Measurements from ENCODE around the gene ZDHHC9. TPM values are rescaled to one million over a fixed set of nuclear protein-coding genes. Genes with fewer than 3 reads are reported as not detected.

Gene ZDHHC9
- polyA plus RNA-seq, 3 donors from 2014 or later = 1.4 to 2.2 (median 1.6) TPM

GRCh38 chrX:129760981-129761380 is 82.7 kb downstream of the ZDHHC9 start:
- H3K9me3 Mint-ChIP-seq = no peaks in the 10 kb centered on the region
- peak overlapping the region in 4 of 6 donors; percentile 36 to 91 (median 81) for H3K27ac Mint-ChIP-seq
- no peak for DNase-seq
- peaks cover 60 to 62% of the 10 kb centered on the region in 2 donors for H3K4me1 Mint-ChIP-seq
- H3K4me3 Mint-ChIP-seq = peak overlapping the region in 1 of 5 donors; percentile 15
- H3K36me3 Mint-ChIP-seq = no peaks in the 10 kb centered on the region
- H3K27me3 Mint-ChIP-seq (ENCODE audit: low read depth in 3 of 3) = peaks cover 0 to 5% (median 4%) of the 10 kb centered on the region in 3 donors

- peak overlapping the region; percentile 63 to 76 (median 72) for H3K4me3 Mint-ChIP-seq
These were observed 83.5 kb downstream of the ZDHHC9 start for GRCh38 chrX:129760155-129760554.

GRCh38 chrX:129759576-129760061 is 84.1 kb downstream of the ZDHHC9 start:
- H3K4me1 Mint-ChIP-seq = peaks cover 73% of the 10 kb centered on the region in 2 donors

More at GRCh38 chrX:129760155-129760554, 83.5 kb downstream of the ZDHHC9 start:
- Mint-ChIP-seq H3K27me3 (ENCODE audit: low read depth in 3 of 3) (peaks cover 0 to 5% (median 4%) of the 10 kb centered on the region in 3 donors), H3K36me3 (no peaks in the 10 kb centered on the region), H3K9me3 (no peaks in the 10 kb centered on the region), H3K27ac (peak overlapping the region; percentile 85 to 94 (median 91)), H3K4me1 (peaks cover 67% of the 10 kb centered on the region in 2 donors)
- no peak for DNase-seq

GRCh38 chrX:129755779-129756650 is 87.7 kb downstream of the ZDHHC9 start:
- Mint-ChIP-seq H3K27me3 (ENCODE audit: low read depth in 3 of 3) (peaks cover 0 to 4% (median 3%) of the 10 kb centered on the region in 3 donors), H3K27ac (peak overlapping the region; percentile 86 to 91 (median 90)), H3K4me1 (peaks cover 80 to 90% of the 10 kb centered on the region in 2 donors), H3K36me3 (no peaks in the 10 kb centered on the region), H3K9me3 (no peaks in the 10 kb centered on the region), H3K4me3 (peak overlapping the region; percentile 75 to 82 (median 77))
- DNase-seq = peak in 2 of 3 donors; percentile 43 to 52

More at GRCh38 chrX:129759576-129760061, 84.1 kb downstream of the ZDHHC9 start:
- peak overlapping the region; percentile 63 to 76 (median 72) for H3K4me3 Mint-ChIP-seq
- H3K27ac Mint-ChIP-seq = peak overlapping the region; percentile 85 to 94 (median 91)
- peaks cover 0 to 5% (median 4%) of the 10 kb centered on the region in 3 donors for H3K27me3 Mint-ChIP-seq (ENCODE audit: low read depth in 3 of 3)
- peak; percentile 70 to 77 (median 76) for DNase-seq
- no peaks in the 10 kb centered on the region for H3K9me3 Mint-ChIP-seq
- no peaks in the 10 kb centered on the region for H3K36me3 Mint-ChIP-seq

- no peaks in the 10 kb centered on the region for H3K9me3 Mint-ChIP-seq
- peaks cover 64 to 77% of the 10 kb centered on the region in 2 donors for H3K4me1 Mint-ChIP-seq
- peak overlapping the region; percentile 66 to 90 (median 78) for H3K27ac Mint-ChIP-seq
- H3K36me3 Mint-ChIP-seq = no peaks in the 10 kb centered on the region
- peak overlapping the region; percentile 25 to 70 (median 48) for H3K4me3 Mint-ChIP-seq
- no peak for DNase-seq
- H3K27me3 Mint-ChIP-seq (ENCODE audit: low read depth in 3 of 3) = peaks cover 0 to 3% (median 0%) of the 10 kb centered on the region in 3 donors
These were observed 89.3 kb downstream of the ZDHHC9 start for GRCh38 chrX:129754056-129755024.

Other genes with a start within 250 kb of the ZDHHC9 start
- gene APLN, start 188.9 kb downstream of the ZDHHC9 start, polyA plus RNA-seq = not detected
- gene XPNPEP2, start 104.9 kb downstream of the ZDHHC9 start, polyA plus RNA-seq = 1 to 10 TPM in 2 of 3 donors, under 1 TPM in 1; 0.60 to 2.9 (median 2.7) TPM
- 100 to 1,000 TPM; 254 to 569 (median 270) TPM for gene SASH3, start 63.9 kb downstream of the ZDHHC9 start, polyA plus RNA-seq
- 10 to 100 TPM in 1 of 3 donors, 1 to 10 TPM in 2; 1.9 to 10.8 (median 5.5) TPM for gene UTP14A, start 62.3 kb upstream of the ZDHHC9 start, polyA plus RNA-seq
- gene BCORL1, start 138.7 kb upstream of the ZDHHC9 start, polyA plus RNA-seq = 1 to 10 TPM in 1 of 3 donors, under 1 TPM in 1, not detected in 1; 0.59 to 2.8 TPM

Measured in immature natural killer cell (primary cell).